IPS DF 6.9 (cell line): ENCODE results near the gene SPOPL.
"Not testable (repeated sequence)": the region's sequence is repeated elsewhere in the genome, so short reads cannot be mapped to it uniquely, and the experiment has no call there.

Source experiments
- DNase-seq: peaks from one replicate; pipeline ENCODE4 v3.0.0-alpha.2; 2013; ENCODE audit warnings: low read depth, low spot score
- H3K27ac ChIP-seq: one replicate; pipeline ENCODE4 v1.5.1; 2013; ENCODE audit warnings: low read length, control low read depth
- H3K27me3 ChIP-seq: 2 replicates; pipeline ENCODE4 v1.6.1; 2013; ENCODE audit warnings: mild to moderate bottlenecking, low read length; ENCODE audit not compliant: control insufficient read depth, insufficient read depth
- H3K36me3 ChIP-seq: 2 replicates; pipeline ENCODE4 v1.6.1; 2013; ENCODE audit warnings: low read length; ENCODE audit not compliant: control insufficient read depth, insufficient read depth
- H3K4me1 ChIP-seq: 2 replicates; pipeline ENCODE4 v1.6.1; 2013; ENCODE audit warnings: low read length; ENCODE audit not compliant: control insufficient read depth, insufficient read depth
- H3K4me3 ChIP-seq: 2 replicates; pipeline ENCODE4 v1.5.1; 2013; ENCODE audit warnings: mild to moderate bottlenecking, low read length
- H3K9me3 ChIP-seq: 2 replicates; pipeline ENCODE4 v1.6.1; 2013; ENCODE audit warnings: low read length, inconsistent platforms; ENCODE audit not compliant: control insufficient read depth, insufficient read depth
- WGBS: extraction: QIAGEN DNeasy Blood & Tissue Kit; methylation state at CpG from one replicate; pipeline ENCODE4 v1.1.7; 2013; ENCODE audit warnings: mixed read lengths, missing lambda C conversion rate; ENCODE audit not compliant: insufficient read length, insufficient coverage; 5-methylcytosine and 5-hydroxymethylcytosine counted together

SPOPL gene

DNA sequence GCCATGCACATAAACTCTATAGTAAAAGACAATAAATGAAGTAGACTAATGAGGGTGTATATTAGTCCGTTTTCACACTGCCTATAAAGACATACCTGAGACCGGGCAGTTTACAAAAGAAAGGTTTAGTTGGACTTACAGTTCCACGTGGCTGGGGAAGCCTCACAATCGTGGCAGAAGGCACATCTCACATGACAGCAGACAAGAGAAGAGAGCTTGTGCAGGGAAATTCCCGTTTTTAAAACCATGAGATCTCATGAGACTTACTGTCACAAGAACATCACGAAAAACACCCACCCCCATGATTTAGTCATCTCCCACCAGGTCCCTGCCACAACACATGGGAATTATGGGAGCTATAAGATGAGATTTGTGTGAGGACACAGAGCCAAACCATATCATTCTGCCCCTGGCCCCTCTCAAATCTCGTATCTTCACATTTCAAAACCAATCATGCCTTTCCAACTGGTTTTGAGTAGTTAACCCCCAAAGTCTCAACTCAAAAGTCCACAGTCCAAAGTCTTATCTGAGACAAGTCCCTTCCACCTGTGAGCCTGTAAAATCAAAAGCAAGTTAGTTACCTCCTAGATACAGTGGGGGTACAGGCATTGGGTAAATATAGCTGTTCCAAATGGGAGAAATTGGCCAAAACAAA, 21.6 kb downstream of the SPOPL start:
- no CpG with 5 or more reads among the region's 7 CpGs for WGBS
- not testable (repeated sequence) for H3K27me3 ChIP-seq, H3K4me1 ChIP-seq, H3K36me3 ChIP-seq, H3K27ac ChIP-seq, DNase-seq, H3K4me3 ChIP-seq, H3K9me3 ChIP-seq

DNA sequence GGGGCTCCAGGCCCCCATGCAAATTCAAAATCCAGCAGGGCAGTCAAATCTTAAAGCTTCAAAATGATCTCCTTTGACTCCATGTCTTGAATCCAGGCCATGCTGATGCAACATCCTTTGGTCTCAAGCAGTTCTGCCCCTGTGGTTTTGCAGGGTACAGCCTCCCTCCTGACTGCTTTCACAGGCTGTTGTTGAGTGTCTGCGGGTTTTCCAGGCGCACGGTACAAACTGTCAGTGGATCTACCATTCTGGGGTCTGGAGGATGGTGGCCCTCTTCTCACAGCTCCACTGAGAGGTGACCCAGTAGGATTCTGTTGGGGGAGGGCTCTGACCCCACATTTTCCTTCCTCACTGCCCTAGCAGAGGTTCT, 22.1 kb downstream of the SPOPL start:
- H3K27ac ChIP-seq, result not testable (repeated sequence)
- WGBS, result no CpG with 5 or more reads among the region's 3 CpGs

DNA sequence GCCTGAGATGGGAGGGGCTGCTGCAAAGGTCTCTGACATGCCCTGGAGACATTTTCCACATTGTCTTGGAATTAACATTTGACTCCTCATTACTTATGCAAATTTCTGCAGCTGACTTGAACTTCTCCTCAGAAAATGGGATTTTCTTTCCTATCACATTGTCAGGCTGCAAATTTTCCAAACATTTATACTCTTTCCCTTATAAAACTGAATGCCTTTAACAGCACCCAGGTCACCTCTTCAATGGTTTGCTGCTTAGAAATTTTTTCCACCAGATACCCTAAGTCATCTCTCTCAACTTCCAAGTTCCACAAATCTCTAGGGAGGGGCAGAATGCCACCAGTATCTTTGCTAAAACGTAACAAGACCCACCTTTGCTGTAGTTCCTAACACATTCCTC, 22.8 kb downstream of the SPOPL start:
- WGBS, result no CpG with 5 or more reads among the region's 1 CpG
- H3K9me3 ChIP-seq, H3K4me3 ChIP-seq, H3K36me3 ChIP-seq, H3K4me1 ChIP-seq, H3K27me3 ChIP-seq, DNase-seq, H3K27ac ChIP-seq: not testable (repeated sequence)

More for the DNA sequence above, 22.1 kb downstream of the SPOPL start:
- not testable (repeated sequence) for H3K9me3 ChIP-seq, H3K4me1 ChIP-seq, H3K36me3 ChIP-seq, H3K27me3 ChIP-seq, H3K4me3 ChIP-seq, DNase-seq

DNA sequence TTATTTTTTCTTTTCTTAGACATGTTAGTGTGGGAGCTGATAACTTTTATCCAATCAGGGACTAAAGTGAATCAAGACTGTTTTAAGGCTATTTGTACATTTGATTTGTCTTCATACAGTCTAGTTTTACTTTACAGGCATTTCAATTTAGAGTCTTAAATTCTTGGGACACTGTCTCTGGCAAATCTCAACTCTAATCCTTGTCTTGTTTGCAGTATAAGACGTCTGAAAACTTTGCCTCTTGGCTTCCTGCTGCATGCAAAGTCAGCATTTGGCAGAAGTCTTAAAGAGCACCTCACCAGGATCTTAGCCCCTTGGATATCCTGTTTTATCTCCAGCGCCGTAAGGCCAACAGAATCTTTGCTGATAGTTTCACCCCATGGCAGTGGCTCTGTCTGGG, 30.3 kb downstream of the SPOPL start:
- Histone ChIP-seq H3K36me3 (no peaks in the 10 kb centered on the region), H3K4me1 (no peaks in the 10 kb centered on the region), H3K27ac (no peak overlapping the region), H3K9me3 (no peaks in the 10 kb centered on the region), H3K27me3 (no peaks in the 10 kb centered on the region), H3K4me3 (no peak overlapping the region)
- DNase-seq, result no peak
- WGBS, result no CpG with 5 or more reads among the region's 3 CpGs

DNA sequence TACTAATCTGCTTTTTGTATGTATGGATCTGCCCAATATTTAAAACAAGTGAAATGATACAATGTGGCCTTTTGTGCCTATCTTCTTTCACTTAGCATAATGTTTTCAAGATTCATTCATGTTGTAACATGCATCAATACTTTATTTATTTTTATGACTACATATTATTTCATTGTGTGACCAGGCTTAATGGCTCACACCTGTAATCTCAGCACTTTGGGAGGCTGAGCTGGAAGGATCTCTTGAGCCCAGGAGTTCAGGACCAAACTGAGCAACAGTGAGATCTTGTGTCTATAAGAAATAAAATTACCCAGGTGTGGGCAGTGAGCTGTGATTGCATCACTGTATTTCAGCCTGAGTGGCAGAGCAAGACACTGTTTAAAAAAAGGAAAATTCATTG, 33.2 kb downstream of the SPOPL start:
- H3K27me3 ChIP-seq, result no peaks in the 10 kb centered on the region
- H3K27ac ChIP-seq, result no peak overlapping the region
- H3K4me3 ChIP-seq, result no peak overlapping the region
- no peaks in the 10 kb centered on the region; the same call in 1 of the 2 replicates for H3K36me3 ChIP-seq
- no peak for DNase-seq
- no peaks in the 10 kb centered on the region for H3K4me1 ChIP-seq
- no peaks in the 10 kb centered on the region for H3K9me3 ChIP-seq

DNA sequence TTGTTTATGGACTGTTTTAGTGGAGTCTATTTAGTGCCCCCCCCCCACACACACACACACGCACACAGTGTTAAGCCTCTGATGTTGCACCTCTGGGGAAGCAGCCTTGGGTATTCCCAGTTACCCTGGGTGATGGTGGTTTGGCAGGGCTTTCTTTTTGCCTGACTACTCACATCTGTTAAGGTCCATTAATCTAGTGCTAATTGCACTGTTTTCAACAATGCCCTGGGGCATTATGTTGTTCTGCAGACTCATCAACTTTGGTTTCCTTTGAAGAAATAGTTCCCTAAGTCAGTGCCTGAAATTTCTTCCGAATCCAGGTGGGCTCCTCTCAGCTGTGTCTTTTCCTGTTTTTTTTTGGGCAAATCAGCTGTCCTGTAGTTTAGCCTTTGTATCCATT, 34.7 kb downstream of the SPOPL start:
- Histone ChIP-seq H3K36me3 (no peaks in the 10 kb centered on the region; the same call in 1 of the 2 replicates), H3K4me1 (no peaks in the 10 kb centered on the region), H3K4me3 (no peak overlapping the region), H3K9me3 (no peaks in the 10 kb centered on the region), H3K27ac (no peak overlapping the region), H3K27me3 (no peaks in the 10 kb centered on the region)
- no CpG with 5 or more reads among the region's 2 CpGs for WGBS
- no peak for DNase-seq

DNA sequence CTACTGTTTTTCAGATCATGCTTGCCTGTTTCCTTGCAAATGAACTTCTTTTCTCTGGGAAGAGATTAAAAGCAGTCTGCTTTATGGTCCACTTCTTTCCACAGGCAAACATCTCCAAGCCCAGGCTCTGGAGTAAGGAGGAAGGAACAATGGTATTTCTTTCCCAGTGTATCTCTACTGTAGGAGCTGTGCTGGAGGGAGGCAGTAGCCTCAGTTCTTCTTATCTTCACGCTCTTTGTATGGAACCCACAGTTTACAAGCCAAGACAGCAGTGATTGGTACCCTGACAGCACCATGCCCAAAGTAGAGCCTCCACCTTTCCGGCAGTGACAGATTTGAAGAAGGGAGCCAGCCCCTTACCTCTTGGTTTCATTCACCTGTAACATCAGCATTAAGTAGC, 35.2 kb downstream of the SPOPL start:
- WGBS, result no CpG with 5 or more reads among the region's 2 CpGs
- no peak overlapping the region for H3K4me3 ChIP-seq

DNA sequence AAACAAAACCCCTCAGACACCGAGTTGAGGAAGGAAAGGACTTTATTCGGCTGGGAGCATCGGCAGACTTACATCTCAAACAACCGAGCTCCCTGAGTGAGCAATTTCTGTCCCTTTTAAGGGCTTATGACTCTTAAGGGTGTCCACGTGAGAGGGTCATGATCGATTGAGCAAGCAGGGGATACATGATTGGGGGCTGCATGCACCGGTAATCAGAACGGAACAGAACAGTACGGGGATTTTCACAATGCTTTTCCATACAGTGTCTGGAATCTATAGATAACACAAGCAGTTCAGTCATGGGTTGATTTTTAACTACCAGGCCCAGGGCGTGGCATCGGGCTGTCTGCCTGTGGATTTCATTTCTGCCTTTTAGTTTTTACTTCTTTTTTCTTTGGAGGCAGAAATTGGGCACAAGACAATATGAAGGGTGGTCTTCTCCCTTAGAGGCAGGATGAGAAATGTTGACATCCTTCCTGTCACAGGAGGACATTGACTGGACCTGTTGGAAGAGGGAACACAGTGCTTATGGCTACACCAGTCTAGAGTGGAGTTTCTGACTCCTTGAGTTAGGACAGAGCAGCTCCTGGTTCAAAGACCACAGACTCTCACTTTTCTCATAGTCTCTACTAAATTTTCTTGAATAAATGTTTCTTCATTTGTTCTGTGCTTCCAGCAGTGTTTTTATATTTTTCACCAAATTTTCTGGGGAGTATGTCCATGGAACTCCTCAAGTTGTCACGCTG, 35.8 kb downstream of the SPOPL start:
- no peak for DNase-seq
- Histone ChIP-seq H3K9me3 (no peaks in the 10 kb centered on the region), H3K4me3 (no peak overlapping the region), H3K36me3 (no peaks in the 10 kb centered on the region; the same call in 1 of the 2 replicates), H3K27ac (no peak overlapping the region), H3K4me1 (no peaks in the 10 kb centered on the region), H3K27me3 (no peaks in the 10 kb centered on the region)
- WGBS, result no CpG with 5 or more reads among the region's 12 CpGs

More for the DNA sequence above, 35.2 kb downstream of the SPOPL start:
- Histone ChIP-seq H3K27me3 (no peaks in the 10 kb centered on the region), H3K36me3 (no peaks in the 10 kb centered on the region; the same call in 1 of the 2 replicates), H3K27ac (no peak overlapping the region), H3K9me3 (no peaks in the 10 kb centered on the region), H3K4me1 (no peaks in the 10 kb centered on the region)
- DNase-seq, result no peak

DNA sequence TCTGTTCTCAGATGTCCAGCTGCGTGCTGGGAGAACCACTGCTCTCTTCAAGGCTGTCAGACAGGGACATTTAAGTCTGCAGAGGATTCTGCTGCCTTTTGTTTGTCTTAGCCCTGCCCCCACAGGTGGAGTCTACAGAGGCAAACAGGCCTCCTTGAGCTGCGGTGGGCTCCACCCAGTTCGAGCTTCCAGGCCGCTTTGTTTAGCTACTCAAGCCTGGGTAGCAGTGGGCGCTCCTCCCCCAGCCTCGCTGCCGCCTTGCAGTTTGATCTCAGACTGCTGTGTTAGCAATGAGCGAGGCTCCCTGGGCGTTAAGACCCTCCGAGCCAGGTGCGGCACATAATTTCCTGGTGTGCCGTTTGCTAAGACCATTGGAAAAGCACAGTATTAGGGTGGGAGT, 42.6 kb downstream of the SPOPL start:
- not testable (repeated sequence) for H3K27ac ChIP-seq, H3K36me3 ChIP-seq, H3K4me1 ChIP-seq, H3K4me3 ChIP-seq, H3K9me3 ChIP-seq, DNase-seq, H3K27me3 ChIP-seq
- WGBS, result no CpG with 5 or more reads among the region's 12 CpGs

DNA sequence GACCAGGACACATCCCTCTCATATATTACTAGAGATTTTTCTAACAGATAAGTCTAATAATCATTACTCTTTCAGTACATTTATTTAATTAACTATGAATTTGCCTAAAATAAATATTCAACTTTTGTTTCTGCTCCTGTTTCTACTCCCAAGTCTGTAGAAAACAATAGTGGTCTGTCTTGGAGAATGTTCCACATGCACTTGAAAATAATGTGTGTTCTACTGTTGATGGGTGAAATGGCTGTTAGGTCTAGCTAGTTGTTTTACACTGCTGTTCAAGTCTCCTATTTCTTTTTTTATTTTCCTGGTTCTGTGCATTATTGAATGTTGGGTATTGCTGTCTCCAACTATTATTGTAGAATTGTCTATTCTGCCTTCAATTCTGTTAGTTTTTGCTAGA, 47.2 kb downstream of the SPOPL start:
- no peaks in the 10 kb centered on the region for H3K36me3 ChIP-seq
- no peak for DNase-seq

DNA sequence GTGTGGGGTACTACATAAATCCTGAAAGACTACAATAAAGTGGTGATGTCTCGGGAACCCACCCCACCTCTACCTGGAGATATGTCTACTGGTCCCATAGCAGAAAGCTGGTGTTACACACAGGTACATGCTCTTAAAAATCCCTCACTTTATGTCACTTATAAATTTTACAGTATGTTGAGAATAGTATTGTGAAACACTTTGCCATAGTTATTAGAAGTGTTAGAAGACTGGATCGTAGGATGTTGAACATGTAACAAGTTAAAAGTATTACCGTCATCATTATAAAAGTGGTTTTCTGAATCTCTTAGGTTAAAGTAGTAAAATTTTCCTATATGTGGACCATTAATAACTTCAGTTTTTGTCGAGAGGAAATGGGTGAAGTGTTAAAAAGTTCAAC, 48.6 kb downstream of the SPOPL start:
- Histone ChIP-seq H3K27me3 (no peaks in the 10 kb centered on the region), H3K9me3 (no peaks in the 10 kb centered on the region), H3K27ac (no peak overlapping the region), H3K4me3 (no peak overlapping the region), H3K4me1 (no peaks in the 10 kb centered on the region), H3K36me3 (no peaks in the 10 kb centered on the region)
- WGBS, result no CpG with 5 or more reads among the region's 4 CpGs
- no peak for DNase-seq

More for the DNA sequence above, 47.2 kb downstream of the SPOPL start:
- no peak overlapping the region for H3K27ac ChIP-seq
- H3K4me1 ChIP-seq, result no peaks in the 10 kb centered on the region
- H3K9me3 ChIP-seq, result no peaks in the 10 kb centered on the region
- no peak overlapping the region for H3K4me3 ChIP-seq
- H3K27me3 ChIP-seq, result no peaks in the 10 kb centered on the region
